ENCODE measurements around the gene PCAT7.
"Not testable (repeated sequence)": the region's sequence is repeated elsewhere in the genome, so short reads cannot be mapped to it uniquely, and the experiment has no call there.

The PCAT7 gene

DNA sequence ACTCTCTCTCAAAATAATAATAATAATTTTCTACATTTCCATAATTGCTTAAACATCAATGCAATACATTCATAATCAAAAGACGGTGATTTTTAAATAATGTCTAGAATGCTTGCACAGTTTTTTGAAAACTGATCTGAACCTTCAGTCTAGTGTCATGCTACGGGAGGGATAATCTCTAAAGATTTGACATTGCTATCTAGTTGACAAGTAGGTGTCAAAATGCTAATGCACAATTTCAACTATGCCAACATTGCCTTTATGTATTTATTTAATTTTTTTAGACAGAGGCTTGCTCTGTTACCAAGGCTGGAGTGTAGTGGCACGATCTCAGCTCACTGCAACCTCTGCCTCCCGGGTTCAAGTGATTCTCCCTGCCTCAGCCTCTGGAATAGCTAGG lies 16.0 kb upstream of the PCAT7 start:
- TF ChIP-seq, protein P1, sequence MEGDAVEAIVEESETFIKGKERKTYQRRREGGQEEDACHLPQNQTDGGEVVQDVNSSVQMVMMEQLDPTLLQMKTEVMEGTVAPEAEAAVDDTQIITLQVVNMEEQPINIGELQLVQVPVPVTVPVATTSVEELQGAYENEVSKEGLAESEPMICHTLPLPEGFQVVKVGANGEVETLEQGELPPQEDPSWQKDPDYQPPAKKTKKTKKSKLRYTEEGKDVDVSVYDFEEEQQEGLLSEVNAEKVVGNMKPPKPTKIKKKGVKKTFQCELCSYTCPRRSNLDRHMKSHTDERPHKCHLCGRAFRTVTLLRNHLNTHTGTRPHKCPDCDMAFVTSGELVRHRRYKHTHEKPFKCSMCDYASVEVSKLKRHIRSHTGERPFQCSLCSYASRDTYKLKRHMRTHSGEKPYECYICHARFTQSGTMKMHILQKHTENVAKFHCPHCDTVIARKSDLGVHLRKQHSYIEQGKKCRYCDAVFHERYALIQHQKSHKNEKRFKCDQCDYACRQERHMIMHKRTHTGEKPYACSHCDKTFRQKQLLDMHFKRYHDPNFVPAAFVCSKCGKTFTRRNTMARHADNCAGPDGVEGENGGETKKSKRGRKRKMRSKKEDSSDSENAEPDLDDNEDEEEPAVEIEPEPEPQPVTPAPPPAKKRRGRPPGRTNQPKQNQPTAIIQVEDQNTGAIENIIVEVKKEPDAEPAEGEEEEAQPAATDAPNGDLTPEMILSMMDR (IDR thresholded peaks at IDR 0.05; ENCODE audit: insufficient read depth, low read depth, low read length, missing control alignments), result no peak
- no peak for DNase-seq (ENCODE audit: low read depth)
- H3K4me3 ChIP-seq (ENCODE audit: low read length), result no peak overlapping the region

DNA sequence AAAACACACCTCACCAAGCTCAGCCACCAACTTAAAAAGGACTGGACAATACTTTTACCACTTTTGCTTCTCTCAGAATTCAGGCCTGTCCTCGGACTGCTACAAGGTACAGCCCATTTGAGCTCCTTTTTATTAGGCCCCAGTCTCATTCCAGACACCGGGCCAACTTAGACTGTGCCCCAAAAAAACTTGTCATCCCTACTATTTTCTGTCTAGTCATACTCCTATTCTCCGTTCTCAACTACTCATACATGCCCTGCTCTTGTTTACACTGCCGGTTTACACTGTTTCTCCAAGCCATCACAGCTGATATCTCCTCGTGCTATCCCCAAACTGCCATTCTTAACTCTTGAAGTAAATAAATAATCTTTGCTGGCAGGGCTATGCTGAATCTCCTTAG lies 10.5 kb upstream of the PCAT7 start:
- not testable (repeated sequence) for H3K4me3 ChIP-seq (ENCODE audit: low read length); DNase-seq (ENCODE audit: low read depth)

DNA sequence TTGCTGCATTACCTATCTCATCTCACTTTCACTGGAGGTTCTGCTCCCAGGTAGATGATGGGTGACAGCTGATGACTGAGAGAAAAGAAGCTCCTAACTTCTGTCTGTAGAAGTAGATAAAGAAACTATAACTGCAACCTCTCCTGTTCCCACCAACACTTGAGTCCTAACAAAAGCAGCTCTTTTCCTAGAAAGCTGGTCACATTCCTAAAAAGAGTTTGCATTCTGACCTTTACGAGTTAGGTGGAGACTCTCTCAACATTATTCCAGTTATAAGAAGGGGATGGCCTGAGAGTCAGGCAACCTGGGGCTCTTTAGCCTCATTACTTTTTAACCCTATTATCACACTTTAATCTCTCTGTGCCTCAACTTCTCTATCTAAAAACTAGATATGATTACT lies 8.9 kb upstream of the PCAT7 start:
- no peak overlapping the region for H3K4me3 ChIP-seq (ENCODE audit: low read length)
- DNase-seq (ENCODE audit: low read depth), result no peak
- TF ChIP-seq, protein P1 (IDR thresholded peaks at IDR 0.05; ENCODE audit: insufficient read depth, low read depth, low read length, missing control alignments), result no peak

DNA sequence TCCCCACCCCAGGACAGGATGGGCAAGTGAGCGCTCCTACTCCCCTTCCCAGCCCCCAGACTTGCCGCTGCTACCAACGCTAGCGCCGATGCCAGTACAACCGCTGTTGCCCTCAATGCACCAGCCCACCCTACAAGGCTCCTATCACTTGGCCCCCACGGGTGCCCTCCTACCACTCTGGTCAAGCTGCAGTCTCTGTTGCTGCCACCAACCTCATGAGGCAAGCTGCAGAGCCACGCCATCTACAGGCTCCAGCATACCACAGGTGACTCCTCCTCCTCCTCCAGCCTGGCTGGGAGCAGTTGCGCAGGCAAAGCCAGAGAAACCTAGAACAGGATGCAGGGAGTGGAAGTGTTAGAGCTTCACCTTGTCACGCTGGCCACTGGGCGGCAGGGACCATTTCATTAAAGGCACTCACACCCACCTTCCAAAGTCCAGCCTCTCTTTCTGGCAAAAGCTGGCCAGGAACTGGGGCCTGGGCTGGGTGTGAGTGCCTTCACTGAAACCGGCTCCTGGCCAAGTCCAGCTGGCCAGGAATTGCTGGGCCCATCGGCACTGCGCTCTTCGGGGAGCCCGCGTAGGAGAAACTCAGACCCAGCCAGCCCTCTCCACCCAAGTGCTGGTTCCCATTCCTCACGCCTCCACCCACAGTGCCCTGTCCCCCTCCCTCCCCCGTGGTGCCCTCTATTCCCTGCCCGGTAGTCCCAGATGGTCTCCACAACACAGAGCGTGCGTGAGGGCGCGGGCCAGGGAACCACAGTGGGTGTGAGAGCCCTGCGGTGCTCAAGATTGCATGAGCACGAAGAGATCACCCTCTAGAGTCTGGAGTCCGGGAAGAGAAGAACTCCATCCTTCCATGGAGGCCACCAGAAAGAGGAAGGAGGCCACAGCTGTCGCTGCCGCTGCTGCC lies 1.6 kb upstream of the PCAT7 start:
- no peak for DNase-seq (ENCODE audit: low read depth)
- TF ChIP-seq, protein P1 (IDR thresholded peaks at IDR 0.05; ENCODE audit: insufficient read depth, low read depth, low read length, missing control alignments), result no peak
- H3K4me3 ChIP-seq (ENCODE audit: low read length), result no peak overlapping the region

DNA sequence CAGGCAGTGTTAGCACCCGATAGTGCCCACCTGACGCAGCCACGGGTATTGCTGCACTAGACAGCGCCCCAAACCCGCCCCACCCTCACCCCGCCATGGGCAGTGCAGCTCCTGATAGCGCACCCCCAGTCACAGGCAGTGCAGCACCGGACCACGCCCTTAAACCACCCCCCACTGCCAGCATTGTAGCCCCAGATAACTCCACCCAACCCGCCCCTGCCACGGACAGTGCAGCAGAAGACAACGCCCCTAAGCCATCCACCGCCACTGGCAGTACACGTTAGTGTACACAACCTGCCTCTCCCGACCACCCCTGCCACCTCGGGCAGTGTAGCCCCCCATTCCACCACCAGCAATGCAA lies 825 bp upstream of the PCAT7 start:
- no peak overlapping the region for H3K4me3 ChIP-seq (ENCODE audit: low read length)
- no peak for DNase-seq (ENCODE audit: low read depth)
- TF ChIP-seq, protein P1 (IDR thresholded peaks at IDR 0.05; ENCODE audit: insufficient read depth, low read depth, low read length, missing control alignments), result no peak

DNA sequence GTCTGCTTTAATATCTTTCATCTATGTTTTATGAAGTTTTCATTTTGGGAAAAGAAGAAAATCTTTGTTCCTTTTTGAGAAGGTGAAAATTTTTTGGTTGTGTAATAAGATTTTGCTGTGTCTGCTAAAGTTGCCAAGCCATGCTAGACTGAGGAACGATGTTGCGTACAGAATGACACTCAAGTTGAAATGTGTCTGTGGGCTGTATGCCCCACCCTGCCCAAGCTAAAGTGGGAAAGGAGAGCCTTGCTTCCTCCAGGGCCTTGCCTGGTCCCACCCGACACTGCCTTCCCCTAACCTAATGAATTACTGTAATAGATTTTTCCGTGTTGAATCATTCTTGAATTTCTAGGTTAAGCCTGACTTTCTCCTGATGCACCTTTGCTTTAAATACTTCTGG lies 2.5 kb downstream of the PCAT7 start:
- no peak overlapping the region for H3K4me3 ChIP-seq (ENCODE audit: low read length)
- TF ChIP-seq, protein P1 (IDR thresholded peaks at IDR 0.05; ENCODE audit: insufficient read depth, low read depth, low read length, missing control alignments), result no peak
- no peak for DNase-seq (ENCODE audit: low read depth)

DNA sequence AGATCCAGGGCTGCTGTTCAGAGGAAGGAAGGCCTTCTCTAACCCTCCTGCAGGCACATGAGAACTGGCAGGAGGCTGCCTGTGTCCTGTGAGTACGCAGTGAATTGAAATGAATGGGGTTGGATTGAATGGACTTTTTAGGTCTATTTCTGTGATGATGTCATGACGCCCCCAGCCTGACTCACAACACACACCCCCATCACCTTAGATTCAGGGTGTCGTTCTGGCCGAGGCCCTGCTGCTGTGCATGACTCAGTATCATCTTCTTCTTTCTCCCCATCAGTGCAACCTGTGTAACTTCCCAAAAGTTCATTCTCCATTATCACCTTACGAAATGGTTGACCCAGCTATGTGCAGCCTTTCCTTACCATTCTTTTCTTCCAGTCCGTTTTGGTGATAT lies 5.4 kb downstream of the PCAT7 start:
- no peak overlapping the region for H3K4me3 ChIP-seq (ENCODE audit: low read length)
- DNase-seq (ENCODE audit: low read depth), result no peak
- TF ChIP-seq, protein P1 (IDR thresholded peaks at IDR 0.05; ENCODE audit: insufficient read depth, low read depth, low read length, missing control alignments), result no peak

All from epithelial cell of esophagus (primary cell).